Bronchial epithelial cell (primary cell): ENCODE measurements around the gene FARP1. TPM values are rescaled to one million over a fixed set of nuclear protein-coding genes. Genes with fewer than 3 reads are reported as not detected.

Source experiments
- DNase-seq: peaks from one replicate; pipeline ENCODE4 v3.0.0-alpha.2; 2010; ENCODE audit warnings: low read depth
- FAIRE-seq: peaks from 2 replicates; lab custom pipeline; 2011; peaks lifted over from hg19 to GRCh38; lab: Jason Lieb, UNC
- H3K27me3 ChIP-seq: 2 replicates; pipeline ENCODE4 v1.5.1; 2011; ENCODE audit warnings: low read length; ENCODE audit not compliant: control insufficient read depth, insufficient read depth
- H3K36me3 ChIP-seq: 2 replicates; pipeline ENCODE4 v1.5.1; 2011; ENCODE audit warnings: low read length; ENCODE audit not compliant: control insufficient read depth, insufficient read depth
- H3K4me3 ChIP-seq: 2 replicates; pipeline ENCODE4 v1.5.1; 2011; ENCODE audit warnings: mild to moderate bottlenecking, low read depth, low read length, control low read depth
- CTCF ChIP-seq: IDR thresholded peaks from 2 replicates; pipeline ENCODE4 v1.5.1; 2011; ENCODE audit warnings: mild to moderate bottlenecking, moderate library complexity, low read length, control low read depth, inconsistent platforms; ENCODE audit not compliant: insufficient read depth, severe bottlenecking
- total RNA-seq: library from RNA; depleted of rRNA; stranded (reverse); fragments of >200 nt; gene quantifications from 2 replicates; pipeline ENCODE4 v1.2.1, GENCODE V29; 2014

FARP1 gene
- total RNA-seq, 1 donor from 2014 or later: 11.1 TPM

GRCh38 chr13:98273824-98274742 lies 131.2 kb downstream of the FARP1 start:
- FAIRE-seq (no peak), DNase-seq (no peak)
- no peak for TF ChIP-seq CTCF
- Histone ChIP-seq H3K27me3 (no peaks in the 10 kb centered on the region), H3K36me3 (no peaks in the 10 kb centered on the region), H3K4me3 (no peak overlapping the region)

GRCh38 chr13:98274921-98275487 lies 132.1 kb downstream of the FARP1 start:
- FAIRE-seq: no peak
- peak; percentile 26 for DNase-seq
- no peak for TF ChIP-seq CTCF
- Histone ChIP-seq H3K27me3 (no peaks in the 10 kb centered on the region), H3K4me3 (no peak overlapping the region), H3K36me3 (no peaks in the 10 kb centered on the region)

- no peak for TF ChIP-seq CTCF
- FAIRE-seq: no peak
- no peaks in the 10 kb centered on the region for H3K36me3 ChIP-seq
- H3K27me3 ChIP-seq: no peaks in the 10 kb centered on the region
- DNase-seq: no peak
- no peak overlapping the region for H3K4me3 ChIP-seq
These were observed 132.8 kb downstream of the FARP1 start for GRCh38 chr13:98275681-98276171.

GRCh38 chr13:98276486-98276885 lies 133.6 kb downstream of the FARP1 start:
- Histone ChIP-seq H3K4me3 (no peak overlapping the region), H3K36me3 (no peaks in the 10 kb centered on the region), H3K27me3 (no peaks in the 10 kb centered on the region)
- no peak for TF ChIP-seq CTCF
- no peak for FAIRE-seq
- DNase-seq: no peak

- Histone ChIP-seq H3K4me3 (no peak overlapping the region), H3K27me3 (no peaks in the 10 kb centered on the region), H3K36me3 (no peaks in the 10 kb centered on the region)
- TF ChIP-seq CTCF: no peak
- peak; percentile 62 for FAIRE-seq
- DNase-seq: no peak
These were observed 135.3 kb downstream of the FARP1 start for GRCh38 chr13:98278068-98278724.
